GM18519 (cell line): ENCODE results near the gene GLT1D1.
"Not testable (repeated sequence)": the region's sequence is repeated elsewhere in the genome, so short reads cannot be mapped to it uniquely, and the experiment has no call there.

Source experiments
- ATAC-seq: cut with Tn5 transposase; IDR thresholded peaks from one replicate; pipeline ENCODE4 v1.9.1; 2021; ENCODE audit warnings: mild to moderate bottlenecking, moderate library complexity; ENCODE audit not compliant: unreplicated experiment, low FRiP score

Gene GLT1D1

GRCh38 chr12:128820253-128820652 is 33.0 kb upstream of the GLT1D1 start:
- ATAC-seq: no peak

- ATAC-seq: peak; percentile 43
Measured at GRCh38 chr12:128820723-128821432, 32.4 kb upstream of the GLT1D1 start.

- ATAC-seq: peak; percentile 4
Measured at GRCh38 chr12:128823216-128823915, 29.9 kb upstream of the GLT1D1 start.

GRCh38 chr12:128823916-128824839 is 29.1 kb upstream of the GLT1D1 start, which contains the start of gene SLC15A4:
TSS of gene SLC15A4 (minus strand) at chr12:128823958. CDS start at chr12:128823943, 15 bp downstream.
- ATAC-seq: peak; percentile 66

GRCh38 chr12:128825835-128826234 is 27.4 kb upstream of the GLT1D1 start:
- no peak for ATAC-seq

- ATAC-seq: no peak
Measured at GRCh38 chr12:128827724-128828123, 25.6 kb upstream of the GLT1D1 start.

- peak; percentile 84 for ATAC-seq
Measured at GRCh38 chr12:128829861-128830504, 23.3 kb upstream of the GLT1D1 start.

GRCh38 chr12:128830505-128830893 is 22.8 kb upstream of the GLT1D1 start:
- ATAC-seq: peak; percentile 46

- no peak for ATAC-seq
Measured at GRCh38 chr12:128833418-128833817, 19.9 kb upstream of the GLT1D1 start.

- ATAC-seq: not testable (repeated sequence)
Measured at GRCh38 chr12:128839885-128840284, 13.4 kb upstream of the GLT1D1 start.

GRCh38 chr12:128840862-128841468 is 12.3 kb upstream of the GLT1D1 start:
- ATAC-seq: peak; percentile 77

GRCh38 chr12:128842579-128842978 is 10.7 kb upstream of the GLT1D1 start:
- ATAC-seq: no peak

- no peak for ATAC-seq
Measured at GRCh38 chr12:128843538-128843937, 9.7 kb upstream of the GLT1D1 start.

GRCh38 chr12:128844031-128844635 is 9.1 kb upstream of the GLT1D1 start:
- ATAC-seq: no peak

- not testable (repeated sequence) for ATAC-seq
Measured at GRCh38 chr12:128846671-128847070, 6.6 kb upstream of the GLT1D1 start.

GRCh38 chr12:128848371-128848770 is 4.9 kb upstream of the GLT1D1 start:
- ATAC-seq: no peak

GRCh38 chr12:128849806-128850205 is 3.5 kb upstream of the GLT1D1 start:
- not testable (repeated sequence) for ATAC-seq

GRCh38 chr12:128850400-128850799 is 2.9 kb upstream of the GLT1D1 start:
- no peak for ATAC-seq

- ATAC-seq: not testable (repeated sequence)
Measured at GRCh38 chr12:128851429-128851828, 1.8 kb upstream of the GLT1D1 start.
